SK-N-MC (cell line): ENCODE data around the gene VPS11.

ENCODE experiments used
- DNase-seq: peaks from one replicate; pipeline ENCODE4 v3.0.0-alpha.2; 2011; ENCODE audit warnings: low read depth, low spot score
- H3K27ac ChIP-seq: fragments of 200-600 bp; sonication (generic); 2 replicates; pipeline ENCODE4 v1.5.1; 2016; ENCODE audit warnings: mixed run types
- H3K36me3 ChIP-seq: fragments of 200-600 bp; sonication (generic); 2 replicates; pipeline ENCODE4 v1.6.1; 2017; ENCODE audit warnings: antibody characterized with exemption, low read length, mixed read lengths; ENCODE audit not compliant: insufficient read depth
- H3K4me3 ChIP-seq: fragments of 200-600 bp; sonication (generic); 2 replicates; pipeline ENCODE4 v1.5.1; 2016
- H3K9ac ChIP-seq: fragments of 200-600 bp; sonication (generic); 2 replicates; pipeline ENCODE4 v1.8.0; 2017; ENCODE audit warnings: mixed run types, mixed read lengths; ENCODE audit not compliant: insufficient read length
- H3K9me3 ChIP-seq: fragments of 200-600 bp; sonication (generic); 2 replicates; pipeline ENCODE4 v1.6.1; 2017; ENCODE audit warnings: low read depth, mild to moderate bottlenecking, antibody characterized with exemption, low read length, moderate library complexity, mixed read lengths
- EZH2 ChIP-seq: fragments of 200-600 bp; sonication (generic); IDR thresholded peaks from one replicate; pipeline ENCODE4 v1.6.1; 2017; ENCODE audit warnings: antibody characterized with exemption
- FOXP2 ChIP-seq: optimal IDR thresholded peaks from 2 replicates; pipeline ENCODE3; 2011; ENCODE audit warnings: mild to moderate bottlenecking, moderate library complexity; ENCODE audit not compliant: insufficient read depth; ENCODE audit errors: extremely low read length, control extremely low read depth
- POLR2AphosphoS5 ChIP-seq: IDR thresholded peaks from 2 replicates; pipeline ENCODE4 v1.6.1; 2012; ENCODE audit warnings: mild to moderate bottlenecking, low read depth, low read length, borderline replicate concordance

Gene VPS11

GRCh38 chr11:119117004-119117706, 49.5 kb downstream of the VPS11 start:
- no peaks in the 10 kb centered on the region for H3K9me3 ChIP-seq
- no peak for DNase-seq
- TF ChIP-seq POLR2AphosphoS5 (no peak), FOXP2 (no peak)
- peaks cover 18% of the 10 kb centered on the region; the same call in 1 of the 2 replicates for H3K36me3 ChIP-seq
- H3K27ac ChIP-seq, result no peak overlapping the region
- no peak overlapping the region for H3K9ac ChIP-seq
- no peak overlapping the region for H3K4me3 ChIP-seq

- H3K4me3 ChIP-seq, result no peak overlapping the region
- no peak overlapping the region for H3K27ac ChIP-seq
- no peaks in the 10 kb centered on the region for H3K9me3 ChIP-seq
- H3K9ac ChIP-seq, result no peak overlapping the region
- peaks cover 16% of the 10 kb centered on the region; the same call in 1 of the 2 replicates for H3K36me3 ChIP-seq
- no peak for DNase-seq
- no peak for TF ChIP-seq POLR2AphosphoS5
- TF ChIP-seq FOXP2, result no peak
- TF ChIP-seq EZH2, result no peak
These were observed 50.6 kb downstream of the VPS11 start for GRCh38 chr11:119118227-119118626.

GRCh38 chr11:119118946-119119345, 51.3 kb downstream of the VPS11 start:
- H3K9me3 ChIP-seq, result no peaks in the 10 kb centered on the region

GRCh38 chr11:119120639-119121007, 53.0 kb downstream of the VPS11 start:
- Histone ChIP-seq H3K9ac (peak overlapping the region; percentile 77), H3K4me3 (peak overlapping the region; percentile 78), H3K27ac (peak overlapping the region; percentile 66), H3K36me3 (peaks cover 18% of the 10 kb centered on the region; the same call in 1 of the 2 replicates), H3K9me3 (no peaks in the 10 kb centered on the region)
- no peak for DNase-seq
- TF ChIP-seq FOXP2, result no peak
- no peak for TF ChIP-seq EZH2
- TF ChIP-seq POLR2AphosphoS5, result no peak

More at GRCh38 chr11:119118946-119119345, 51.3 kb downstream of the VPS11 start:
- Histone ChIP-seq H3K27ac (no peak overlapping the region), H3K4me3 (no peak overlapping the region), H3K36me3 (peaks cover 19% of the 10 kb centered on the region; the same call in 1 of the 2 replicates), H3K9ac (no peak overlapping the region)
- TF ChIP-seq EZH2, result no peak
- no peak for TF ChIP-seq FOXP2
- TF ChIP-seq POLR2AphosphoS5, result no peak
- no peak for DNase-seq

- peak within 1 kb of the TSS; percentile 89 for H3K4me3 ChIP-seq
- H3K9ac ChIP-seq, result peak within 1 kb of the TSS; percentile 91
- peaks cover 14% of the 10 kb centered on the region; the same call in 1 of the 2 replicates for H3K36me3 ChIP-seq
- peak; percentile 80 for TF ChIP-seq POLR2AphosphoS5
- TF ChIP-seq EZH2, result no peak
- TF ChIP-seq FOXP2, result peak; percentile 64
- no peaks in the 10 kb centered on the region for H3K9me3 ChIP-seq
- H3K27ac ChIP-seq, result peak within 1 kb of the TSS; percentile 66
- DNase-seq, result peak; percentile 89
These were observed 53.6 kb downstream of the VPS11 start, which contains the start of gene HINFP for GRCh38 chr11:119121008-119121810. Gene HINFP (plus strand): TSS chr11:119121580. CDS start chr11:119126945, 5,365 bp downstream.

DNA sequence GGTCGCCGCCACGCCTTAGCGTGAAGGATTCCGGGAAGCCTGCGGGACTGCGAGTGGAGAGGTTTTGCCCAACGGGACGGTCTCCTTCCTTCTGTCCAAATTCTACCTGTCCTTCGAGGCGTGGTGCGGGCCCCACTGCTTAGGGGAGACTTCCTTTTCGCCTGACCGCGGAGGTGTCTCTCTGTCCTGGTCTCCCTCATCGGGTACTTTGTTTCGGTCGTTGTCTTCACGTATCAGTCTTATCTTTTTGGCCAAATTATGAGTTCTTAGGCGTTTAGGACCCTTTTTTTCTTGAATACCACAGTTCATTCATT, 54.1 kb downstream of the VPS11 start:
- Histone ChIP-seq H3K9ac (peak overlapping the region; percentile 91), H3K36me3 (peaks cover 14% of the 10 kb centered on the region; the same call in 1 of the 2 replicates), H3K9me3 (no peaks in the 10 kb centered on the region), H3K27ac (no peak overlapping the region), H3K4me3 (peak overlapping the region; percentile 89)
- TF ChIP-seq FOXP2 (no peak), POLR2AphosphoS5 (no peak), EZH2 (no peak)
- no peak for DNase-seq

- Histone ChIP-seq H3K27ac (no peak overlapping the region), H3K4me3 (no peak overlapping the region), H3K9ac (no peak overlapping the region), H3K36me3 (peaks cover 17% of the 10 kb centered on the region; the same call in 1 of the 2 replicates), H3K9me3 (no peaks in the 10 kb centered on the region)
- TF ChIP-seq FOXP2 (no peak), POLR2AphosphoS5 (no peak), EZH2 (no peak)
- no peak for DNase-seq
These were observed 58.2 kb downstream of the VPS11 start for GRCh38 chr11:119125821-119126220.

- no peak for DNase-seq
- H3K36me3 ChIP-seq, result peaks cover 17% of the 10 kb centered on the region; the same call in 1 of the 2 replicates
- TF ChIP-seq FOXP2 (no peak), POLR2AphosphoS5 (no peak), EZH2 (no peak)
- no peaks in the 10 kb centered on the region for H3K9me3 ChIP-seq
- H3K9ac ChIP-seq, result no peak overlapping the region
- no peak overlapping the region for H3K4me3 ChIP-seq
- no peak overlapping the region for H3K27ac ChIP-seq
These were observed 59.2 kb downstream of the VPS11 start for GRCh38 chr11:119126675-119127268.
